ENCODE measurements around the gene APOC3.
A peak's percentile ranks its signal among the peaks of the same experiment; 100 is the strongest.

Gene APOC3

GRCh38 chr11:116849060-116849459 is 19.4 kb downstream of the APOC3 start:
- no peak for DNase-seq (ENCODE audit: low read depth in 2 of 2)

- no peak for DNase-seq (ENCODE audit: low read depth in 2 of 2)
Observed at GRCh38 chr11:116849486-116849885, 19.8 kb downstream of the APOC3 start.

GRCh38 chr11:116851626-116852025 is 21.9 kb downstream of the APOC3 start:
- DNase-seq (ENCODE audit: low read depth in 2 of 2), result peak; percentile 32 to 53

- no peak for DNase-seq (ENCODE audit: low read depth in 2 of 2)
Observed at GRCh38 chr11:116852261-116853031, 22.7 kb downstream of the APOC3 start.

GRCh38 chr11:116853461-116854073 is 23.9 kb downstream of the APOC3 start:
- DNase-seq (ENCODE audit: low read depth in 2 of 2), result peak; percentile 36 to 50

GRCh38 chr11:116855413-116855812 is 25.7 kb downstream of the APOC3 start:
- no peak for DNase-seq (ENCODE audit: low read depth in 2 of 2)

- DNase-seq (ENCODE audit: low read depth in 2 of 2), result no peak
Observed at GRCh38 chr11:116856423-116856822, 26.7 kb downstream of the APOC3 start.

- DNase-seq (ENCODE audit: low read depth in 2 of 2), result no peak
Observed at GRCh38 chr11:116857316-116857715, 27.6 kb downstream of the APOC3 start.

GRCh38 chr11:116857936-116858335 is 28.2 kb downstream of the APOC3 start:
- no peak for DNase-seq (ENCODE audit: low read depth in 2 of 2)

- no peak for DNase-seq (ENCODE audit: low read depth in 2 of 2)
Observed at GRCh38 chr11:116859175-116859574, 29.5 kb downstream of the APOC3 start.

GRCh38 chr11:116860303-116860702 is 30.6 kb downstream of the APOC3 start:
- DNase-seq (ENCODE audit: low read depth in 2 of 2), result no peak

GRCh38 chr11:116861539-116861938 is 31.8 kb downstream of the APOC3 start:
- no peak for DNase-seq (ENCODE audit: low read depth in 2 of 2)

GRCh38 chr11:116862185-116862584 is 32.5 kb downstream of the APOC3 start:
- no peak for DNase-seq (ENCODE audit: low read depth in 2 of 2)

GRCh38 chr11:116862951-116863350 is 33.2 kb downstream of the APOC3 start:
- no peak for DNase-seq (ENCODE audit: low read depth in 2 of 2)

- DNase-seq (ENCODE audit: low read depth in 2 of 2), result no peak
Observed at GRCh38 chr11:116864531-116864930, 34.8 kb downstream of the APOC3 start.

- no peak for DNase-seq (ENCODE audit: low read depth in 2 of 2)
Observed at GRCh38 chr11:116865696-116866095, 36.0 kb downstream of the APOC3 start.

GRCh38 chr11:116866804-116867455 is 37.2 kb downstream of the APOC3 start:
- no peak for DNase-seq (ENCODE audit: low read depth in 2 of 2)

GRCh38 chr11:116867619-116868018 is 37.9 kb downstream of the APOC3 start:
- no peak for DNase-seq (ENCODE audit: low read depth in 2 of 2)

GRCh38 chr11:116868066-116868465 is 38.4 kb downstream of the APOC3 start:
- no peak for DNase-seq (ENCODE audit: low read depth in 2 of 2)

GRCh38 chr11:116869610-116870009 is 39.9 kb downstream of the APOC3 start:
- DNase-seq (ENCODE audit: low read depth in 2 of 2), result no peak

- DNase-seq (ENCODE audit: low read depth in 2 of 2), result no peak
Observed at GRCh38 chr11:116870054-116870453, 40.3 kb downstream of the APOC3 start.

- DNase-seq (ENCODE audit: low read depth in 2 of 2), result no peak
Observed at GRCh38 chr11:116871248-116871647, 41.5 kb downstream of the APOC3 start.

- DNase-seq (ENCODE audit: low read depth in 2 of 2), result no peak
Observed at GRCh38 chr11:116873381-116873780, 43.7 kb downstream of the APOC3 start.
